SH-SY5Y (cell line): ENCODE measurements around the gene NMRK2.

Source experiments
- GATA2 ChIP-seq: IDR thresholded peaks from 2 replicates; pipeline ENCODE4 v1.6.1; 2011; ENCODE audit warnings: mild to moderate bottlenecking, low read depth, low read length
- GATA3 ChIP-seq: IDR thresholded peaks from 2 replicates; pipeline ENCODE4 v1.6.1; 2011; ENCODE audit warnings: low read depth, mild to moderate bottlenecking, low read length, moderate library complexity

DNA sequence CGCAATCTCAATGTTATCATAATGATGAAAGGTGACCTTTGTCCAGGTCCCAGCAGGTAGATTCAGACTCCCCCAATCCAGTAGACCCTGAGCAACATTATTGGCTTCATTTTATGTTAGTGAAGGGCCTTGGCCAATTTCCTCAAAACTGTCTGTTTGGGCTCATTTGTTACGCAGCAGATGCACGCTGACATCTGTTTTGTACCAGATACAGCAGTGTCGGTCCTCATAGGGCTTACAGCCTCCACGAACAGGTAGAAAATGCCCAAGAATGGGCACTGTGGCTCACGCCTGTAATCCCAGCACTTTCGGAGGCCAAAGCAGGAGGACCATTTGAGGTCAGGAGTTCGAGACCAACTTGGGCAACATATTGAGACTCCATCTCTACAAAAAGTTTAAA lies 13.1 kb upstream of the NMRK2 start:
- TF ChIP-seq GATA2 (no peak), GATA3 (no peak)
